Measurements from ENCODE around the gene EPN1.

EPN1 gene

GRCh38 chr19:55656552-55656951, 18.5 kb upstream of the EPN1 start:
- H3K36me3 ChIP-seq (ENCODE audit: control insufficient read depth, insufficient read depth, low read length): no peaks in the 10 kb centered on the region
- no peaks in the 10 kb centered on the region for H3K9me3 ChIP-seq (ENCODE audit: control insufficient read depth, low read length)
- H3K27me3 ChIP-seq (ENCODE audit: control insufficient read depth, insufficient read depth, low read length): no peaks in the 10 kb centered on the region
- H2AFZ ChIP-seq: no peak overlapping the region
- no peak overlapping the region for H3K27ac ChIP-seq
- TF ChIP-seq CTCF (IDR thresholded peaks at IDR 0.05): no peak
- peaks cover 23% of the 10 kb centered on the region for H3K4me1 ChIP-seq
- H3K4me2 ChIP-seq (ENCODE audit: low read length): peak overlapping the region; percentile 99
- peak overlapping the region; percentile 14 for H3K9ac ChIP-seq
- H3K79me2 ChIP-seq: peaks cover 61% of the 10 kb centered on the region
- peak overlapping the region; percentile 30 for H3K4me3 ChIP-seq (ENCODE audit: low read depth, low read length)

GRCh38 chr19:55656988-55657747, 17.9 kb upstream of the EPN1 start:
- peaks cover 67% of the 10 kb centered on the region for H3K79me2 ChIP-seq
- H3K36me3 ChIP-seq (ENCODE audit: control insufficient read depth, insufficient read depth, low read length): no peaks in the 10 kb centered on the region
- peaks cover 23% of the 10 kb centered on the region for H3K4me1 ChIP-seq
- H3K9ac ChIP-seq: no peak overlapping the region
- no peaks in the 10 kb centered on the region for H3K27me3 ChIP-seq (ENCODE audit: control insufficient read depth, insufficient read depth, low read length)
- H2AFZ ChIP-seq: no peak overlapping the region
- peak overlapping the region; percentile 99 for H3K4me2 ChIP-seq (ENCODE audit: low read length)
- no peak overlapping the region for H3K27ac ChIP-seq
- peak overlapping the region; percentile 30 for H3K4me3 ChIP-seq (ENCODE audit: low read depth, low read length)
- no peaks in the 10 kb centered on the region for H3K9me3 ChIP-seq (ENCODE audit: control insufficient read depth, low read length)
- TF ChIP-seq CTCF (IDR thresholded peaks at IDR 0.05): no peak

- H3K4me1 ChIP-seq: peaks cover 23% of the 10 kb centered on the region
- H3K36me3 ChIP-seq (ENCODE audit: control insufficient read depth, insufficient read depth, low read length): no peaks in the 10 kb centered on the region
- no peak overlapping the region for H3K4me3 ChIP-seq (ENCODE audit: low read depth, low read length)
- H3K27me3 ChIP-seq (ENCODE audit: control insufficient read depth, insufficient read depth, low read length): no peaks in the 10 kb centered on the region
- peak overlapping the region; percentile 50 for H3K4me2 ChIP-seq (ENCODE audit: low read length)
- H3K27ac ChIP-seq: no peak overlapping the region
- H3K9me3 ChIP-seq (ENCODE audit: control insufficient read depth, low read length): no peaks in the 10 kb centered on the region
- no peak overlapping the region for H3K9ac ChIP-seq
- peaks cover 85% of the 10 kb centered on the region for H3K79me2 ChIP-seq
- TF ChIP-seq CTCF (IDR thresholded peaks at IDR 0.05): no peak
- H2AFZ ChIP-seq: no peak overlapping the region
These were observed 16.1 kb upstream of the EPN1 start for GRCh38 chr19:55658846-55659459.

GRCh38 chr19:55659822-55660221, 15.2 kb upstream of the EPN1 start:
- Histone ChIP-seq H3K4me2 (ENCODE audit: low read length) (no peak overlapping the region), H3K27me3 (ENCODE audit: control insufficient read depth, insufficient read depth, low read length) (no peaks in the 10 kb centered on the region), H3K36me3 (ENCODE audit: control insufficient read depth, insufficient read depth, low read length) (no peaks in the 10 kb centered on the region), H3K4me1 (peaks cover 23% of the 10 kb centered on the region), H2AFZ (no peak overlapping the region), H3K79me2 (peaks cover 91% of the 10 kb centered on the region), H3K27ac (no peak overlapping the region), H3K9me3 (ENCODE audit: control insufficient read depth, low read length) (no peaks in the 10 kb centered on the region), H3K4me3 (ENCODE audit: low read depth, low read length) (no peak overlapping the region), H3K9ac (no peak overlapping the region)
- TF ChIP-seq CTCF (IDR thresholded peaks at IDR 0.05): no peak

Data from parathyroid adenoma (tissue), 2 donors.